Measurements from ENCODE around the gene EIF3L. TPM values are rescaled to one million over a fixed set of nuclear protein-coding genes. Genes with fewer than 3 reads are reported as not detected.

Gene EIF3L
- total RNA-seq, 1 donor from 2014 or later, result 971 TPM

DNA sequence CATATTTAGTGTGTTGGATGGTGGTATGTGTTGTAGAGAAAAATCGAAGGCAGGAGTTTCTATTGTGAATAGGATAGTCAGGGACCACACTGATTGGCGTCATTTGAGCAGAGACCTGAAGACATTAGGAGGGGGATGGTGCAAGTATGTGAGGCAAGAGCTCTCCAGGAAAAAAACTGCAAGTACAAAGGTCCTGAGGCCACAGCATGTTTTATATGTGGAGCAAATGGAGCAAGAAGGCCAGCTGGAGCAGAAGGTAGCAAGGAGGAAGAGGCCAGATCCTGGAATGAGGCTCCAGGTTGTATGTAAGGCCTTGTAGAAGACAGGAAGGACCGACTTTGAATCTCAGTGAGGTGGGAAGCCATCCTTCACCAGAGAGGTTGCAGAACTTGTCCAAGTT, 42.7 kb downstream of the EIF3L start:
- no peak for DNase-seq (ENCODE audit: low spot score)
- no peaks in the 10 kb centered on the region for H3K9me3 Mint-ChIP-seq
- H3K36me3 Mint-ChIP-seq, result peaks cover 23% of the 10 kb centered on the region
- no peak overlapping the region for H3K4me2 ChIP-seq
- peaks cover 20% of the 10 kb centered on the region for H3K4me1 ChIP-seq
- H3K9ac ChIP-seq, result no peak overlapping the region
- peaks cover 2% of the 10 kb centered on the region for H3K27me3 Mint-ChIP-seq (ENCODE audit: insufficient read depth, low read depth)
- no peaks in the 10 kb centered on the region for H3K9me3 ChIP-seq (ENCODE audit: low read depth)
- no peak overlapping the region for H3K27ac Mint-ChIP-seq
- no peak overlapping the region for H3K27ac ChIP-seq
- H3K79me2 ChIP-seq (ENCODE audit: low read depth), result no peaks in the 10 kb centered on the region
- peaks cover 7% of the 10 kb centered on the region for H3K36me3 ChIP-seq
- H3F3A ChIP-seq (ENCODE audit: low read depth), result peaks cover 55% of the 10 kb centered on the region
- H3K27me3 ChIP-seq, result no peaks in the 10 kb centered on the region
- H4K20me1 ChIP-seq (ENCODE audit: low read depth), result peaks cover 10% of the 10 kb centered on the region
- no peak overlapping the region for H3K4me3 ChIP-seq
- TF ChIP-seq, protein P1, sequence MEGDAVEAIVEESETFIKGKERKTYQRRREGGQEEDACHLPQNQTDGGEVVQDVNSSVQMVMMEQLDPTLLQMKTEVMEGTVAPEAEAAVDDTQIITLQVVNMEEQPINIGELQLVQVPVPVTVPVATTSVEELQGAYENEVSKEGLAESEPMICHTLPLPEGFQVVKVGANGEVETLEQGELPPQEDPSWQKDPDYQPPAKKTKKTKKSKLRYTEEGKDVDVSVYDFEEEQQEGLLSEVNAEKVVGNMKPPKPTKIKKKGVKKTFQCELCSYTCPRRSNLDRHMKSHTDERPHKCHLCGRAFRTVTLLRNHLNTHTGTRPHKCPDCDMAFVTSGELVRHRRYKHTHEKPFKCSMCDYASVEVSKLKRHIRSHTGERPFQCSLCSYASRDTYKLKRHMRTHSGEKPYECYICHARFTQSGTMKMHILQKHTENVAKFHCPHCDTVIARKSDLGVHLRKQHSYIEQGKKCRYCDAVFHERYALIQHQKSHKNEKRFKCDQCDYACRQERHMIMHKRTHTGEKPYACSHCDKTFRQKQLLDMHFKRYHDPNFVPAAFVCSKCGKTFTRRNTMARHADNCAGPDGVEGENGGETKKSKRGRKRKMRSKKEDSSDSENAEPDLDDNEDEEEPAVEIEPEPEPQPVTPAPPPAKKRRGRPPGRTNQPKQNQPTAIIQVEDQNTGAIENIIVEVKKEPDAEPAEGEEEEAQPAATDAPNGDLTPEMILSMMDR (IDR thresholded peaks at IDR 0.05), result no peak
- TF ChIP-seq EZH2 (IDR thresholded peaks at IDR 0.05) (no peak), EZH2phosphoT487 (IDR thresholded peaks at IDR 0.05) (no peak)
- H3K4me3 Mint-ChIP-seq, result no peak overlapping the region
- peaks cover 31% of the 10 kb centered on the region for H3K4me1 Mint-ChIP-seq
- no peak overlapping the region for H2AFZ ChIP-seq (replicated peaks)

GRCh38 chr22:37892566-37893335, 43.5 kb downstream of the EIF3L start:
- Mint-ChIP-seq H3K27me3 (ENCODE audit: insufficient read depth, low read depth) (peaks cover 6% of the 10 kb centered on the region), H3K4me3 (no peak overlapping the region)

GRCh38 chr22:37893583-37893983, 44.4 kb downstream of the EIF3L start:
- Histone ChIP-seq H3K4me1 (peaks cover 32% of the 10 kb centered on the region), H3K4me3 (no peak overlapping the region), H2AFZ (replicated peaks) (no peak overlapping the region), H3K27ac (no peak overlapping the region), H3K79me2 (ENCODE audit: low read depth) (no peaks in the 10 kb centered on the region), H3K36me3 (peaks cover 7% of the 10 kb centered on the region), H4K20me1 (ENCODE audit: low read depth) (no peaks in the 10 kb centered on the region), H3F3A (ENCODE audit: low read depth) (peaks cover 50% of the 10 kb centered on the region), H3K9ac (no peak overlapping the region), H3K27me3 (no peaks in the 10 kb centered on the region), H3K9me3 (ENCODE audit: low read depth) (no peaks in the 10 kb centered on the region), H3K4me2 (no peak overlapping the region)
- TF ChIP-seq, protein P1 (IDR thresholded peaks at IDR 0.05), result no peak
- TF ChIP-seq EZH2phosphoT487 (IDR thresholded peaks at IDR 0.05), result no peak
- TF ChIP-seq EZH2 (IDR thresholded peaks at IDR 0.05), result no peak
- H3K4me3 Mint-ChIP-seq, result no peak overlapping the region
- DNase-seq (ENCODE audit: low spot score), result no peak
- peaks cover 12% of the 10 kb centered on the region for H3K36me3 Mint-ChIP-seq
- no peaks in the 10 kb centered on the region for H3K9me3 Mint-ChIP-seq
- peak overlapping the region; percentile 66 for H3K27ac Mint-ChIP-seq
- H3K4me1 Mint-ChIP-seq, result peaks cover 30% of the 10 kb centered on the region
- H3K27me3 Mint-ChIP-seq (ENCODE audit: insufficient read depth, low read depth), result peaks cover 6% of the 10 kb centered on the region

More at GRCh38 chr22:37892566-37893335, 43.5 kb downstream of the EIF3L start:
- H2AFZ ChIP-seq (replicated peaks), result no peak overlapping the region
- peaks cover 20% of the 10 kb centered on the region for H3K36me3 Mint-ChIP-seq
- no peaks in the 10 kb centered on the region for H3K27me3 ChIP-seq
- no peak for TF ChIP-seq EZH2phosphoT487 (IDR thresholded peaks at IDR 0.05)
- no peak for TF ChIP-seq EZH2 (IDR thresholded peaks at IDR 0.05)
- TF ChIP-seq, protein P1 (IDR thresholded peaks at IDR 0.05), result no peak
- H3K79me2 ChIP-seq (ENCODE audit: low read depth), result no peaks in the 10 kb centered on the region
- peak overlapping the region; percentile 66 for H3K27ac Mint-ChIP-seq
- no peaks in the 10 kb centered on the region for H3K9me3 ChIP-seq (ENCODE audit: low read depth)
- H3K9ac ChIP-seq, result no peak overlapping the region
- no peaks in the 10 kb centered on the region for H3K9me3 Mint-ChIP-seq
- no peak overlapping the region for H3K4me3 ChIP-seq
- H3K27ac ChIP-seq, result no peak overlapping the region
- H3K4me1 ChIP-seq, result peaks cover 24% of the 10 kb centered on the region
- peaks cover 53% of the 10 kb centered on the region for H3F3A ChIP-seq (ENCODE audit: low read depth)
- no peak overlapping the region for H3K4me2 ChIP-seq
- peaks cover 5% of the 10 kb centered on the region for H4K20me1 ChIP-seq (ENCODE audit: low read depth)
- DNase-seq (ENCODE audit: low spot score), result no peak
- peaks cover 31% of the 10 kb centered on the region for H3K4me1 Mint-ChIP-seq
- peaks cover 7% of the 10 kb centered on the region for H3K36me3 ChIP-seq
